OCI-LY7 (cell line): ENCODE measurements around the gene FMNL2. TPM values are rescaled to one million over a fixed set of nuclear protein-coding genes. Genes with fewer than 3 reads are reported as not detected.

Experiments used
- BruUV-seq: library from RNA; stranded (reverse); fragments of 400-500 nt; replicated peaks from 2 replicates; lab custom pipeline; 2021; lab: Mats Ljungman, UMichigan
- CTCF ChIA-PET: fragments of 300-600 bp; sonication (Branson Sonifier 250); formaldehyde crosslinking; loops from one replicate; lab custom pipeline; 2022; ENCODE audit warnings: antibody characterized with exemption; ENCODE audit not compliant: unreplicated experiment; lab: Charles Lee
- POLR2A ChIA-PET: fragments of 300-600 bp; sonication (Branson Sonifier 250); formaldehyde crosslinking; loops from one replicate; lab custom pipeline; 2022; ENCODE audit warnings: antibody characterized with exemption; lab: Charles Lee
- DNase-seq: peaks from one replicate; pipeline ENCODE4 v3.0.0-alpha.2; 2015; ENCODE audit warnings: low spot score
- H2AFZ ChIP-seq: fragments of 200-600 bp; sonication (generic), shearing (Covaris generic); 2 replicates; pipeline ENCODE4 v1.6.1; 2014; ENCODE audit warnings: mild to moderate bottlenecking, antibody characterized with exemption, low read length, moderate library complexity
- H3K27ac ChIP-seq: fragments of 200-600 bp; sonication (generic); 2 replicates; pipeline ENCODE4 v1.5.1; 2014; ENCODE audit warnings: mixed run types, low read depth, mild to moderate bottlenecking, moderate library complexity, low read length, inconsistent platforms; ENCODE audit not compliant: poor library complexity, severe bottlenecking
- H3K36me3 ChIP-seq: fragments of 200-600 bp; sonication (generic); 2 replicates; pipeline ENCODE4 v1.6.1; 2014; ENCODE audit warnings: mild to moderate bottlenecking, antibody characterized with exemption, low read length, moderate library complexity, mixed read lengths; ENCODE audit not compliant: insufficient read depth
- H3K4me1 ChIP-seq: fragments of 200-600 bp; sonication (generic); 2 replicates; pipeline ENCODE4 v1.5.1; 2014; ENCODE audit warnings: mild to moderate bottlenecking, low read length; ENCODE audit not compliant: insufficient read depth, poor library complexity, severe bottlenecking
- H3K4me2 ChIP-seq: fragments of 200-600 bp; sonication (generic); 2 replicates; pipeline ENCODE4 v1.6.1; 2014; ENCODE audit warnings: mild to moderate bottlenecking, low read length
- H3K4me3 ChIP-seq: fragments of 200-600 bp; sonication (generic); 2 replicates; pipeline ENCODE4 v1.5.1; 2014; ENCODE audit warnings: mild to moderate bottlenecking, low read depth, low read length; ENCODE audit not compliant: poor library complexity, severe bottlenecking
- H3K79me2 ChIP-seq: fragments of 200-600 bp; sonication (generic); 2 replicates; pipeline ENCODE4 v1.6.1; 2016; ENCODE audit warnings: low read depth, mild to moderate bottlenecking, low read length, moderate library complexity, mixed read lengths; ENCODE audit not compliant: insufficient read depth
- H3K9me2 ChIP-seq: fragments of 200-600 bp; sonication (generic); 2 replicates; pipeline ENCODE4 v1.6.1; 2016; ENCODE audit warnings: mild to moderate bottlenecking, low read length, mixed read lengths; ENCODE audit not compliant: insufficient read depth
- H3K9me3 ChIP-seq: fragments of 200-600 bp; sonication (generic); 2 replicates; pipeline ENCODE4 v1.6.1; 2014; ENCODE audit warnings: mild to moderate bottlenecking, mixed run types, low read length, mixed read lengths
- H4K20me1 ChIP-seq: fragments of 200-600 bp; sonication (generic); 2 replicates; pipeline ENCODE4 v1.6.1; 2014; ENCODE audit warnings: mild to moderate bottlenecking, antibody characterized with exemption, low read length, moderate library complexity, mixed read lengths; ENCODE audit not compliant: insufficient read depth
- CTCF ChIP-seq: fragments of 200-600 bp; sonication (generic); conservative IDR thresholded peaks from 2 replicates; pipeline ENCODE4 v1.5.1; 2014; ENCODE audit warnings: mild to moderate bottlenecking, antibody characterized with exemption, low read length, moderate library complexity, mixed read lengths
- EZH2phosphoT487 ChIP-seq: fragments of 200-600 bp; sonication (generic); IDR thresholded peaks from 2 replicates; pipeline ENCODE4 v1.6.1; 2018; ENCODE audit warnings: low read depth, borderline replicate concordance, mild to moderate bottlenecking, mixed run types, antibody characterized with exemption, low read length, moderate library complexity, mixed read lengths
- intact Hi-C: fragments of 100-400 bp; cut with micrococcal nuclease; formaldehyde crosslinking; loops from one replicate; pipeline ENCODE4 v1.10.0; 2022; ENCODE audit not compliant: unreplicated experiment
- total RNA-seq, 2 experiments: library from RNA; depleted of rRNA in 1 of 2; stranded (reverse); fragments of >200 nt in 1 of 2; shearing (Covaris generic) in 1 of 2; gene quantifications; 2 replicates each; pipeline ENCODE4 v1.2.3, GENCODE V29; 2014 to 2022

The FMNL2 gene
- total RNA-seq, 2 experiments from 2014 or later, result 0.03 to 0.21 TPM

DNA sequence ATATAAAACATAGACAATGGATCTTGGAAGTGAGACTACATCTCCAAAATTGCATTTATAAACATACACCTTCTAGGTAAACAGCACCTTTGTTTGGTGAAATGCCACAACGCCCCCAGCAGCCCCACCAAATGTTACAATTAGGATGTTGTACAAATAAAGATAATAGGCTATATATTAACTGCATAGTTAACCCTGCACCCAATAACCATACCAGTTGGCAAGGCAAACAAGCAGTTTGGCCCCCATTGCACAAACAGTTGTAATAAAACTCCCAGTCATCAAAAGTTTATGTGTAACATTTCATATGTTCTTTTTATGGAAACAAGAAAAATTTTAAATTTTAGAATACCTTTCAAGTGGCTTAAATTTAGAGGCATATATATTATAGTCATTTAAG, 315.0 kb downstream of the FMNL2 start:
- H3K9me3 ChIP-seq, result no peaks in the 10 kb centered on the region
- H3K4me1 ChIP-seq, result no peaks in the 10 kb centered on the region
- no peaks in the 10 kb centered on the region for H4K20me1 ChIP-seq
- no peak overlapping the region for H3K4me2 ChIP-seq
- no peak overlapping the region for H3K4me3 ChIP-seq
- H3K27ac ChIP-seq, result no peak overlapping the region
- H3K36me3 ChIP-seq, result peaks cover 61% of the 10 kb centered on the region
- H3K9me2 ChIP-seq, result no peaks in the 10 kb centered on the region
- ChIA-PET CTCF (no interaction called here), POLR2A (no interaction called here)
- H2AFZ ChIP-seq, result no peak overlapping the region
- no peaks in the 10 kb centered on the region for H3K79me2 ChIP-seq
- intact Hi-C loops, result no loop called here
- BruUV-seq, result no TSS peak
- TF ChIP-seq EZH2phosphoT487, result no peak
- TF ChIP-seq CTCF, result no peak
- no peak for DNase-seq

DNA sequence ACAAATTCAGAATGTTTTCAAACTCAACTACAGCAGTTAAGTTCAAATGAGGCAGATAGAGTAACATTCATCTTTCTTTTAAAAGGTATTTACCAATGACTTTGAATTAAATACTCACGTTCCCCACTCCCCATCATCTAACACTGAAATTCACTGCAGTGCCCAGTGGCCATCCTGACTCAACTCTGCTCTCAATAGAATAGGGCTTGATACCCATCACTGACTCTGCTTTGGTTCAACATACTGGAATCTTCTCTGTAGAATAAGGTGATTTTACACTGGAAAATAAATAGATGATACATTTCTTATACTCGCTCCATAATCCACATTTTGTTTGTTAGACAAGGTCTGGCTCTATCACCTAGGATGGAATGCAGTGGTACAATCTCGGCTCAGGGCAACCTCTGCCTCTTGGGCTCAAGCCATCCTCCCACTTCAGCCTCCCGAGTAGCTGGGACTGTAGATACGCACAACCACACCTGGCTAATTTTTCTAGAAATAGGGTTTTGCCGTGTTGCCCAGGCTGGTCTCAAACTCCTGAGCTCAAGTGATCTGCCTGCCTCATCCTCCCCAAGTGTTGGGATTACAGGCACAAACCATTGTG, 315.9 kb downstream of the FMNL2 start:
- Histone ChIP-seq H3K9me2 (no peaks in the 10 kb centered on the region), H3K9me3 (no peaks in the 10 kb centered on the region), H3K36me3 (peaks cover 70% of the 10 kb centered on the region), H3K4me1 (no peaks in the 10 kb centered on the region), H3K79me2 (no peaks in the 10 kb centered on the region), H3K4me2 (no peak overlapping the region), H2AFZ (no peak overlapping the region), H3K27ac (no peak overlapping the region), H4K20me1 (no peaks in the 10 kb centered on the region), H3K4me3 (no peak overlapping the region)
- CTCF ChIA-PET, result no interaction called here
- no peak for DNase-seq
- intact Hi-C loops, result no loop called here
- no TSS peak for BruUV-seq
- POLR2A ChIA-PET, result no interaction called here
- TF ChIP-seq EZH2phosphoT487, result no peak
- TF ChIP-seq CTCF, result no peak

- Histone ChIP-seq H3K36me3 (peaks cover 79% of the 10 kb centered on the region), H3K9me2 (no peaks in the 10 kb centered on the region), H4K20me1 (no peaks in the 10 kb centered on the region), H3K4me3 (no peak overlapping the region), H3K4me2 (no peak overlapping the region), H3K9me3 (no peaks in the 10 kb centered on the region), H3K4me1 (no peaks in the 10 kb centered on the region), H3K27ac (no peak overlapping the region), H3K79me2 (no peaks in the 10 kb centered on the region), H2AFZ (no peak overlapping the region)
- ChIA-PET CTCF (no interaction called here), POLR2A (interaction anchor here (0.7 kb wide), 1 partner anchor 485 kb away, joined by 3 read pairs; no protein-coding TSS in a partner anchor)
- TF ChIP-seq CTCF (no peak), EZH2phosphoT487 (no peak)
- intact Hi-C loops, result no loop called here
- DNase-seq, result no peak
- BruUV-seq, result no TSS peak
Measured at GRCh38 chr2:152651834-152652233, 316.9 kb downstream of the FMNL2 start.
